ENCODE data around the gene GLIS1.
A peak's percentile ranks its signal among the peaks of the same experiment; 100 is the strongest.

The GLIS1 gene

DNA sequence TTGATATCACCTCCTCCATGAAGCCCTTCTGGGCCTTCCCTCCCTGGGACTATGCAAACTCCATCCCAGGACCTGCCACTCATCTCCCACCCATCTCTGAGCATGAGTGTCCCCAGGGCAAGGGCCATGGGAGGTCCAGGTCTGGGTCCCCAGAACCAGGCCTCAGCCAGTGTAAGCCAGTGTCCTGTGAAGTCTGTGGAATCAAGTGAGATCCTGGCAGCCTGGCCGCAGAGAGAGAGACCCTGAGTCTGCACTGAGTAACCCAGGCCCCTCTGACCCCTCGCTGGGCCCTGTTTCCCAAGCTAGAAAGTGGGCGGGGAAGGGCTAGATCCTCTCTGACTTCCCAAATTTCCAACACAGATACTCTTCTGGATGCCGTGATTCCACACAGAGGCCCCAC, 147.0 kb downstream of the GLIS1 start:
- Histone ChIP-seq H3K4me3 (ENCODE audit: low read length, poor library complexity, severe bottlenecking) (no peak overlapping the region), H3F3A (ENCODE audit: low read depth) (no peaks in the 10 kb centered on the region), H2AFZ (ENCODE audit: low read length) (no peak overlapping the region), H3K9me2 (replicated peaks; ENCODE audit: low read depth, low read length) (no peaks in the 10 kb centered on the region), H3K4me1 (ENCODE audit: insufficient read depth, low read length, poor library complexity, severe bottlenecking) (peaks cover 42% of the 10 kb centered on the region), H3K36me3 (ENCODE audit: insufficient read depth, low read length) (no peaks in the 10 kb centered on the region), H3K9me3 (ENCODE audit: insufficient read depth, low read depth, low read length) (no peaks in the 10 kb centered on the region), H3K9ac (ENCODE audit: low read depth, low read length, poor library complexity, severe bottlenecking) (peak overlapping the region; percentile 36), H3K4me2 (ENCODE audit: low read depth, low read length, poor library complexity, severe bottlenecking) (peak overlapping the region; percentile 14), H3K27me3 (ENCODE audit: insufficient read depth, low read length, poor library complexity, severe bottlenecking) (no peaks in the 10 kb centered on the region), H4K20me1 (ENCODE audit: insufficient read depth, low read length, poor library complexity, severe bottlenecking) (no peaks in the 10 kb centered on the region), H3K79me2 (ENCODE audit: insufficient read depth, low read length) (no peaks in the 10 kb centered on the region)
- no peak for TF ChIP-seq EZH2phosphoT487 (IDR thresholded peaks at IDR 0.05; ENCODE audit: borderline replicate concordance)
- TF ChIP-seq, protein P1, sequence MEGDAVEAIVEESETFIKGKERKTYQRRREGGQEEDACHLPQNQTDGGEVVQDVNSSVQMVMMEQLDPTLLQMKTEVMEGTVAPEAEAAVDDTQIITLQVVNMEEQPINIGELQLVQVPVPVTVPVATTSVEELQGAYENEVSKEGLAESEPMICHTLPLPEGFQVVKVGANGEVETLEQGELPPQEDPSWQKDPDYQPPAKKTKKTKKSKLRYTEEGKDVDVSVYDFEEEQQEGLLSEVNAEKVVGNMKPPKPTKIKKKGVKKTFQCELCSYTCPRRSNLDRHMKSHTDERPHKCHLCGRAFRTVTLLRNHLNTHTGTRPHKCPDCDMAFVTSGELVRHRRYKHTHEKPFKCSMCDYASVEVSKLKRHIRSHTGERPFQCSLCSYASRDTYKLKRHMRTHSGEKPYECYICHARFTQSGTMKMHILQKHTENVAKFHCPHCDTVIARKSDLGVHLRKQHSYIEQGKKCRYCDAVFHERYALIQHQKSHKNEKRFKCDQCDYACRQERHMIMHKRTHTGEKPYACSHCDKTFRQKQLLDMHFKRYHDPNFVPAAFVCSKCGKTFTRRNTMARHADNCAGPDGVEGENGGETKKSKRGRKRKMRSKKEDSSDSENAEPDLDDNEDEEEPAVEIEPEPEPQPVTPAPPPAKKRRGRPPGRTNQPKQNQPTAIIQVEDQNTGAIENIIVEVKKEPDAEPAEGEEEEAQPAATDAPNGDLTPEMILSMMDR (conservative IDR thresholded peaks at IDR 0.05; ENCODE audit: low read length) = no peak

DNA sequence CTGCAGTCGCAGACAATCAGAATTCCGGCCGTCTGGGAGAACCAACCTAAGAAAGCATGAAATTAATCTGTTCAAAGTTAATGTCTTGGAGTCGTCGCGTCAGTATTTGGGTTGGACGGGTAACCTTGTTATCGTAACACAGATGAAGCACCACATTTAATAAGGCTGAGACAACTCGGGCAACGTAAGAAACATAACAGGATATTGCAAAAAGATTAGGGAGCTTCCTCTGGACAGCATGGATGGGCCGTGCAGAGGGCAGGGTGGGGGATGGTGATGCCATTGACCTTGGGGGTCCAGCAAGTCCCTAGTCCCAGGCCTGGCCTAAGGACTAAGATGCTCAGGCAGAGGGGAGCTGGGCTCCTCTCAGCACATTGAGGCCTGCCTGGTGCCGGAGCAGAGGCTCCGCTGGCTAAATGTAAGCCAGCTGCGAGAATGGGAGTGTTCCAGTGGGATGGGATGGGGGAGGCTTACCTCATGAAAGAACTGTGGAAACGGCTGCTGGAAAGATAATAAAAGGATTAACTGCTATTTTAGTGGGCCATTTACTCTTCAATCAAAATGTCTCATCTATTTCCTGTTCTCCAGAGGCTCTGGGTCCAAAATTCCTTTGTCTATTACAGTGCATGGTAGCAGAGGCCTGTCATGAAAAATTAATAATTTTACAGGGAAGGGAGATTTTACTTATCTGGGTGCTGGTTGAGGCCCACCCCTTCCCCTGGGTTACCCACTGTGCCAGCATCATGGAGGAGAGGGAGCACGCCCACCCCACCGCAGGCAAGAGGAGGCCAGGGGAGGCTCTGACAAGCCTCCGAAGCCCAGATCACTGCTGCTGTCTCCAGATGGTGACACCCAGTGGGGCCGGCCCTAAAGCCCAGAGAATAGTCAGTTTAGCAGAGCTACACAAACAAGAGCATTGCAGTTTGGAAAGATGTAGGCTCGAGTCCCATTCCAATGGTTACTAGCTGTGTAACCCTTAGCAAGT, 148.1 kb downstream of the GLIS1 start:
- Histone ChIP-seq H3K4me1 (ENCODE audit: insufficient read depth, low read length, poor library complexity, severe bottlenecking) (peaks cover 53% of the 10 kb centered on the region), H3K4me2 (ENCODE audit: low read depth, low read length, poor library complexity, severe bottlenecking) (no peak overlapping the region), H3F3A (ENCODE audit: low read depth) (no peaks in the 10 kb centered on the region), H3K9me2 (replicated peaks; ENCODE audit: low read depth, low read length) (no peaks in the 10 kb centered on the region), H3K9ac (ENCODE audit: low read depth, low read length, poor library complexity, severe bottlenecking) (no peak overlapping the region), H3K79me2 (ENCODE audit: insufficient read depth, low read length) (no peaks in the 10 kb centered on the region), H4K20me1 (ENCODE audit: insufficient read depth, low read length, poor library complexity, severe bottlenecking) (no peaks in the 10 kb centered on the region), H3K4me3 (ENCODE audit: low read length, poor library complexity, severe bottlenecking) (no peak overlapping the region), H3K9me3 (ENCODE audit: insufficient read depth, low read depth, low read length) (no peaks in the 10 kb centered on the region), H3K27me3 (ENCODE audit: insufficient read depth, low read length, poor library complexity, severe bottlenecking) (no peaks in the 10 kb centered on the region), H3K36me3 (ENCODE audit: insufficient read depth, low read length) (no peaks in the 10 kb centered on the region), H2AFZ (ENCODE audit: low read length) (no peak overlapping the region)
- no peak for TF ChIP-seq EZH2phosphoT487 (IDR thresholded peaks at IDR 0.05; ENCODE audit: borderline replicate concordance)
- TF ChIP-seq, protein P1 (conservative IDR thresholded peaks at IDR 0.05; ENCODE audit: low read length) = no peak

DNA sequence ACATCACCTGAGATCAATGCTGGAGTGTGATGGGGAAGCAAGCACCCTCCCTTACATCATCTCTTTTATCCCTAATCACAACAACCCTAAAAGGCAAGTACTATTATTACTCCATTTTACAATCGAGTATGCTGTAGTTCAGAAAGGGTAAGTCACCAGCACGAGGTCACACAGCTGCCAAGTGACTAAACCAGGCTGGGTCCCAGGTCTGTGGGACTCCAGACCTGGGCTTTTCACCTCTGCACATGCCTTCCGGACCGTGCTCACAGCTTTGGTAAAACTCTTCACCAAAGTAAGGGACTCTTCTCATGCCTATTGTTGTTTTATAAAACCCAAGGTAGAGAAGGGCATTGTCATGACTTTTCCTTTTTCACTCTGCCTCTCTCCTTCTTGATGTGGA, 148.9 kb downstream of the GLIS1 start:
- Histone ChIP-seq H3K27me3 (ENCODE audit: insufficient read depth, low read length, poor library complexity, severe bottlenecking) (no peaks in the 10 kb centered on the region), H3K4me2 (ENCODE audit: low read depth, low read length, poor library complexity, severe bottlenecking) (no peak overlapping the region), H3K9me2 (replicated peaks; ENCODE audit: low read depth, low read length) (no peaks in the 10 kb centered on the region), H3K4me3 (ENCODE audit: low read length, poor library complexity, severe bottlenecking) (no peak overlapping the region), H3F3A (ENCODE audit: low read depth) (no peaks in the 10 kb centered on the region), H3K4me1 (ENCODE audit: insufficient read depth, low read length, poor library complexity, severe bottlenecking) (peaks cover 60% of the 10 kb centered on the region), H3K36me3 (ENCODE audit: insufficient read depth, low read length) (no peaks in the 10 kb centered on the region), H3K9ac (ENCODE audit: low read depth, low read length, poor library complexity, severe bottlenecking) (no peak overlapping the region), H4K20me1 (ENCODE audit: insufficient read depth, low read length, poor library complexity, severe bottlenecking) (no peaks in the 10 kb centered on the region), H3K79me2 (ENCODE audit: insufficient read depth, low read length) (no peaks in the 10 kb centered on the region), H2AFZ (ENCODE audit: low read length) (no peak overlapping the region), H3K9me3 (ENCODE audit: insufficient read depth, low read depth, low read length) (no peaks in the 10 kb centered on the region)
- TF ChIP-seq, protein P1 (conservative IDR thresholded peaks at IDR 0.05; ENCODE audit: low read length) = no peak
- TF ChIP-seq EZH2phosphoT487 (IDR thresholded peaks at IDR 0.05; ENCODE audit: borderline replicate concordance) = no peak
